Osteoblast (primary cell): ENCODE measurements around the gene TMEM82. TPM values are rescaled to one million over a fixed set of nuclear protein-coding genes. Genes with fewer than 3 reads are reported as not detected.

Experiments
- DNase-seq: peaks from one replicate; pipeline ENCODE4 v3.0.0; 2011; ENCODE audit warnings: low spot score, mixed read lengths; ENCODE audit not compliant: insufficient read length; ENCODE audit errors: missing footprints
- H2AFZ ChIP-seq: 2 replicates; pipeline ENCODE4 v1.6.0; 2011; ENCODE audit warnings: mild to moderate bottlenecking, low read length
- H3K27ac ChIP-seq: 2 replicates; pipeline ENCODE4 v1.5.1; 2011; ENCODE audit warnings: mild to moderate bottlenecking, low read depth, low read length, moderate library complexity
- H3K27me3 ChIP-seq: 2 replicates; pipeline ENCODE4 v1.6.0; 2012; ENCODE audit warnings: mild to moderate bottlenecking, control low read depth, inconsistent platforms, low read length, moderate library complexity; ENCODE audit not compliant: insufficient read depth
- H3K36me3 ChIP-seq: 2 replicates; pipeline ENCODE4 v1.5.1; 2011; ENCODE audit warnings: mild to moderate bottlenecking, low read length, control low read depth, moderate library complexity; ENCODE audit not compliant: insufficient read depth
- H3K4me1 ChIP-seq: 2 replicates; pipeline ENCODE4 v1.5.1; 2011; ENCODE audit warnings: mild to moderate bottlenecking, low read length, control low read depth, moderate library complexity; ENCODE audit not compliant: insufficient read depth
- H3K4me2 ChIP-seq: 2 replicates; pipeline ENCODE4 v1.6.0; 2011; ENCODE audit warnings: mild to moderate bottlenecking, low read length; ENCODE audit not compliant: insufficient read depth
- H3K4me3 ChIP-seq: fragments of 200-600 bp; sonication (generic); 3 replicates; pipeline ENCODE4 v1.5.1; 2012; ENCODE audit warnings: mild to moderate bottlenecking, low read length, inconsistent platforms; ENCODE audit not compliant: insufficient read depth
- H3K79me2 ChIP-seq: 2 replicates; pipeline ENCODE4 v1.6.0; 2012; ENCODE audit warnings: mild to moderate bottlenecking, low read length, control low read depth, inconsistent platforms; ENCODE audit not compliant: insufficient read depth
- H3K9me3 ChIP-seq: 2 replicates; pipeline ENCODE4 v1.5.1; 2011; ENCODE audit warnings: low read depth, low read length, control low read depth
- H4K20me1 ChIP-seq: 2 replicates; pipeline ENCODE4 v1.6.0; 2012; ENCODE audit warnings: mild to moderate bottlenecking, low read length, control low read depth; ENCODE audit not compliant: insufficient read depth
- total RNA-seq: library from RNA; depleted of rRNA; stranded (reverse); fragments of >200 nt; gene quantifications from 2 replicates; pipeline ENCODE4 v1.2.3, GENCODE V29; 2012
- TF ChIP-seq, protein P1 (sequence below): IDR thresholded peaks from 2 replicates; pipeline ENCODE4 v1.5.1; 2011; ENCODE audit warnings: mild to moderate bottlenecking, low read depth, low read length, moderate library complexity; ENCODE audit errors: extremely low read depth

Gene TMEM82
- total RNA-seq, 1 donor: not detected

DNA sequence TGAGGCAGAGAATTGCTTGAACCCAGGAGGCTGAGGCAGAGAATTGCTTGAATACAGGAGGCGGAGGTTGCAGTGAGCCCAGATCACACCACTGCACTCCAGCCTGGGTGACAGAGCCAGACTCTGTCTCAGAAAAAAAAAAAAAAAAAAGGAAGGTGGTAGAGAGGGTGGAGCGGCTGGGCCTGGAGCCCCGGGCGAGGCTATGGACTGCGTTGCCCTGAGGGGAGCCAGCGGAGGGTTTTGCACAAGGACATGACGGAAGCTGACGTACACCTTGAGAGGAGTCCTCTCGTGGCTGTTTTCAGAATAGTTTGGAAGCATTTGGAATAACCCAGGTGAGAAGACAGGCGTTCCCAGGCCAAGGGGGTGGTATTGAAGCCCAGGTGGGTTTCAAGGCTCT, 9.4 kb downstream of the TMEM82 start:
- Histone ChIP-seq H3K4me3 (no peak overlapping the region), H3K79me2 (no peaks in the 10 kb centered on the region), H3K4me1 (peaks cover 11% of the 10 kb centered on the region), H2AFZ (no peak overlapping the region), H3K9me3 (no peaks in the 10 kb centered on the region), H3K27ac (no peak overlapping the region), H3K4me2 (no peak overlapping the region), H4K20me1 (no peaks in the 10 kb centered on the region), H3K27me3 (no peaks in the 10 kb centered on the region), H3K36me3 (no peaks in the 10 kb centered on the region)
- DNase-seq: peak; percentile 18
- TF ChIP-seq, protein P1, sequence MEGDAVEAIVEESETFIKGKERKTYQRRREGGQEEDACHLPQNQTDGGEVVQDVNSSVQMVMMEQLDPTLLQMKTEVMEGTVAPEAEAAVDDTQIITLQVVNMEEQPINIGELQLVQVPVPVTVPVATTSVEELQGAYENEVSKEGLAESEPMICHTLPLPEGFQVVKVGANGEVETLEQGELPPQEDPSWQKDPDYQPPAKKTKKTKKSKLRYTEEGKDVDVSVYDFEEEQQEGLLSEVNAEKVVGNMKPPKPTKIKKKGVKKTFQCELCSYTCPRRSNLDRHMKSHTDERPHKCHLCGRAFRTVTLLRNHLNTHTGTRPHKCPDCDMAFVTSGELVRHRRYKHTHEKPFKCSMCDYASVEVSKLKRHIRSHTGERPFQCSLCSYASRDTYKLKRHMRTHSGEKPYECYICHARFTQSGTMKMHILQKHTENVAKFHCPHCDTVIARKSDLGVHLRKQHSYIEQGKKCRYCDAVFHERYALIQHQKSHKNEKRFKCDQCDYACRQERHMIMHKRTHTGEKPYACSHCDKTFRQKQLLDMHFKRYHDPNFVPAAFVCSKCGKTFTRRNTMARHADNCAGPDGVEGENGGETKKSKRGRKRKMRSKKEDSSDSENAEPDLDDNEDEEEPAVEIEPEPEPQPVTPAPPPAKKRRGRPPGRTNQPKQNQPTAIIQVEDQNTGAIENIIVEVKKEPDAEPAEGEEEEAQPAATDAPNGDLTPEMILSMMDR: no peak

DNA sequence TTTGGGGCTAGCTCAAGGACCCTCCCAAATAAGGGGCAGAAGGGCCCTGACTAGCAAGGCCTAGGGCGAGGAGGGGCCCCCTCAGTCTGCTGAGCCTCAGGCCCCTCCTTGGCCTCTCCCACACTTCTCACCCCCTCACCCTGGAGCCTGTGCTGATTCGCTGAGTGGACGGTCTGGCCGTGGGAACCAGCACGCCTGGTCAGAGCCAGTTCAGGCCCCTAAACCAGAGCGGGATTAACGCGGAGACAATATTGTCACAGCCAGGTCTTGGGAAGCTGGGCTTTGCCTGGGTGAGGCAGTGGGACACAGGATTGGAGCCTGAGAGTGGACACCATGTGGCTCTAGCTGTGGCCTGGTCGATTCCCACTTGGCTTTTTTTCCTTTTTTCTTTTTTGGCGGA, 11.5 kb downstream of the TMEM82 start:
- H3K4me2 ChIP-seq: no peak overlapping the region
- no peak overlapping the region for H3K27ac ChIP-seq
- peaks cover 18% of the 10 kb centered on the region for H3K4me1 ChIP-seq
- DNase-seq: no peak
- H2AFZ ChIP-seq: no peak overlapping the region
- TF ChIP-seq, protein P1: no peak
- H3K27me3 ChIP-seq: no peaks in the 10 kb centered on the region
- H3K36me3 ChIP-seq: no peaks in the 10 kb centered on the region
- H4K20me1 ChIP-seq: no peaks in the 10 kb centered on the region
- no peak overlapping the region for H3K4me3 ChIP-seq
- no peaks in the 10 kb centered on the region for H3K9me3 ChIP-seq
- peaks cover under 1% of the 10 kb centered on the region for H3K79me2 ChIP-seq

DNA sequence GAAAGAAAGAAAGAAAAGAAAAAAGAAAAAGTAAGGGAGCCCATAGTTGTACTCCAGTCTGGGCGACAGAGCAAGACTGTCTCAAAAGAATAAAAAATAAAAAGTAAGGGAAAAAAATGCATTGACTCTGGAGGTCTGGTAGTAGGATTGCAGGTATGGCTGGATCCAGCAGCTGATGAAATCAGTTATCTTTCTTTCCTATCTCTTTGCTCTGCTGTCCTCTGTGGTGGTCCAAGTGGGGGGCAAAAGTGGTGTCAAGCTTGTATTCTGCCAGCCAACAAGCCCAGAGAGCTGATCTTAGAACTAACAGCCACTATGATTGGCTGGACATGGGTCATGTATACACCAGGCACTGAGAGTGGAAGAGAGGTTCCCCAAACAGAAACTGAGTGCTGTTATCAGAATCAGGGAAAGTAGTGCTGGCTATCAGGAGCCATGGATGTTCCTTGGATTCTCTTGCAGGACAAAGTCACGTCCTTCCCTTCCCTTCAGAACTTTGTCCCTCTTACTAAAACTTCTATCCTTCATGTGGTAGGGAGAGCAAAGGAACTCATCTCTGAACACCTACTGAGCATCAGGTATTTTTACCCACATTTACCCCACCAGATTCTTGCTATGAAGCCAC, 12.8 kb downstream of the TMEM82 start:
- DNase-seq: peak; percentile 74
- Histone ChIP-seq H4K20me1 (no peaks in the 10 kb centered on the region), H3K4me1 (peaks cover 15% of the 10 kb centered on the region), H3K27ac (no peak overlapping the region), H3K79me2 (peaks cover 11% of the 10 kb centered on the region), H3K36me3 (no peaks in the 10 kb centered on the region), H3K4me3 (no peak overlapping the region), H3K4me2 (no peak overlapping the region), H3K27me3 (no peaks in the 10 kb centered on the region), H3K9me3 (no peaks in the 10 kb centered on the region), H2AFZ (no peak overlapping the region)
- TF ChIP-seq, protein P1: no peak

DNA sequence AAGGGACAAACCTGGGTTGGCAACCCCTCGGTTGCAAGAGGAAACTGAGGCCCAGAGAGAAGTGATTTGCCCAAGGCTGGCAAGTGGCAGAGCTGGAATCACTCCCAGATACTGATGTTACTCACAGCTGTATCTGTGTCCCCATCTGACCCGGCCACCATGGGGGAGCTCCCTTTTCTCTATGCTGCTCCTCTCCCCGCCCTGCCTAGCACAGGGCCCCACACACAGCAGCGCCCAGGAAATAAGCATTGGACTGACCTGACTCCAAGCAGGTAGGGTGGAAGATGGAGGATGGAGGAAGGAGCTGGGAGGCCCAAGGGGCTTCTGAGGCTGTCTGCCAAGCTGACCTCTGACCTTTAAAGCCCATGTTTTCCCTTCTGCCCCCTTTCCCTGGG, 13.3 kb downstream of the TMEM82 start:
- DNase-seq: peak; percentile 50
- TF ChIP-seq, protein P1: no peak

More for the DNA sequence above, 13.3 kb downstream of the TMEM82 start:
- H3K27me3 ChIP-seq: no peaks in the 10 kb centered on the region
- H3K4me3 ChIP-seq: no peak overlapping the region
- no peak overlapping the region for H3K4me2 ChIP-seq
- no peaks in the 10 kb centered on the region for H4K20me1 ChIP-seq
- no peak overlapping the region for H2AFZ ChIP-seq
- H3K79me2 ChIP-seq: peaks cover 13% of the 10 kb centered on the region
- no peaks in the 10 kb centered on the region for H3K36me3 ChIP-seq
- no peaks in the 10 kb centered on the region for H3K9me3 ChIP-seq
- H3K27ac ChIP-seq: no peak overlapping the region
- peaks cover 19% of the 10 kb centered on the region for H3K4me1 ChIP-seq
